HepG2 (cell line): ENCODE results near the gene STK25. TPM values are rescaled to one million over a fixed set of nuclear protein-coding genes. Genes with fewer than 3 reads are reported as not detected.

Experiments
- ATAC-seq: fragments of 200-7000 bp; cut with Tn5 transposase; 3 replicates; pipeline ENCODE4 v1.9.1; 2020; ENCODE audit warnings: mild to moderate bottlenecking, moderate library complexity
- BruUV-seq: library from RNA; stranded (reverse); fragments of 400-500 nt; replicated peaks from 2 replicates; lab custom pipeline; 2021; lab: Mats Ljungman, UMichigan
- CTCF ChIA-PET: fragments of 300-600 bp; formaldehyde crosslinking; extraction: SDS; loops from one replicate; lab custom pipeline; 2021; ENCODE audit warnings: low total read pairs, inconsistent platforms, low intra/inter-chr PET ratio; lab: Yijun Ruan, JAX
- POLR2A ChIA-PET: fragments of 350-600 bp; sonication (Branson Sonifier 250); formaldehyde crosslinking; loops from one replicate; lab custom pipeline; 2020; ENCODE audit warnings: antibody characterized with exemption, inconsistent platforms; lab: Yijun Ruan, JAX
- DNase-seq: peaks from one replicate; pipeline ENCODE4 v3.0.0-alpha.2; 2015; ENCODE audit warnings: low spot score
- FAIRE-seq: peaks from 3 replicates; lab custom pipeline; 2011; peaks lifted over from hg19 to GRCh38; lab: Jason Lieb, UNC
- H2AFZ ChIP-seq: one replicate; pipeline ENCODE4 v1.6.1; 2011; ENCODE audit warnings: low read length, inconsistent platforms
- H3K27ac ChIP-seq: fragments of 300-600 bp; 3 replicates; pipeline ENCODE4 v1.8.0; 2011; ENCODE audit warnings: mixed run types, mild to moderate bottlenecking, mixed read lengths, low read length, inconsistent platforms; ENCODE audit not compliant: insufficient read depth; ENCODE audit errors: extremely low read length
- H3K27me3 ChIP-seq, 2 experiments: fragments of 200-600 bp in 1 of 2; 2 replicates in 1 of 2; 3 replicates in 1 of 2; pipeline versions ENCODE4 v1.6.0 to v1.8.0; 2011; ENCODE audit warnings: low read length in 2 of 2, mild to moderate bottlenecking in 2 of 2, moderate library complexity in 2 of 2, inconsistent platforms in 1 of 2; ENCODE audit not compliant: insufficient read depth in 2 of 2, control insufficient read depth in 1 of 2
- H3K36me3 ChIP-seq, 2 experiments: fragments of 200-600 bp in 1 of 2; replicated peaks in 1 of 2; 2 replicates in 1 of 2; 3 replicates in 1 of 2; pipeline versions ENCODE4 v1.5.1 to v1.8.0; 2011; ENCODE audit warnings: low read length in 2 of 2, inconsistent platforms in 1 of 2; ENCODE audit not compliant: insufficient read depth in 2 of 2, control insufficient read depth in 1 of 2
- H3K4me1 ChIP-seq: 2 replicates; pipeline ENCODE4 v1.5.1; 2012; ENCODE audit warnings: low read length, inconsistent platforms; ENCODE audit not compliant: insufficient read depth
- H3K4me2 ChIP-seq: 2 replicates; pipeline ENCODE4 v1.6.0; 2011; ENCODE audit warnings: low read depth, low read length, inconsistent platforms
- H3K4me3 ChIP-seq, 3 experiments: fragments of 200-600 bp in 1 of 3; sonication (generic), shearing (Covaris generic) in 1 of 3; replicated peaks in 1 of 3; 2 replicates each; pipeline ENCODE4 v1.5.1; 2011 to 2016; ENCODE audit warnings: low read length in 3 of 3, inconsistent platforms in 2 of 3, low read depth in 2 of 3, mild to moderate bottlenecking in 2 of 3, control low read depth in 1 of 3, mixed read lengths in 1 of 3; ENCODE audit not compliant: insufficient read depth in 1 of 3
- H3K79me2 ChIP-seq: one replicate; pipeline ENCODE4 v1.6.1; 2011; ENCODE audit warnings: low read length, inconsistent platforms; ENCODE audit not compliant: insufficient read depth
- H3K9ac ChIP-seq: 2 replicates; pipeline ENCODE4 v1.6.0; 2011; ENCODE audit warnings: mild to moderate bottlenecking, low read depth, low read length, inconsistent platforms; ENCODE audit not compliant: insufficient read depth
- H3K9me3 ChIP-seq: 2 replicates; pipeline ENCODE4 v1.5.1; 2012; ENCODE audit warnings: mild to moderate bottlenecking, low read length
- H4K20me1 ChIP-seq: 2 replicates; pipeline ENCODE4 v1.6.0; 2011; ENCODE audit warnings: inconsistent platforms, mild to moderate bottlenecking, low read length, moderate library complexity; ENCODE audit not compliant: insufficient read depth
- BRCA1 ChIP-seq: sonication (generic); formaldehyde crosslinking; IDR thresholded peaks from 2 replicates; pipeline ENCODE4 v1.4.0; 2020; ENCODE audit warnings: missing genetic modification reagents
- HIVEP1 ChIP-seq: sonication (generic); formaldehyde crosslinking; IDR thresholded peaks from 2 replicates; pipeline ENCODE4 v1.4.0; 2020; ENCODE audit warnings: mild to moderate bottlenecking, missing genetic modification reagents
- PATZ1 ChIP-seq: sonication (generic); formaldehyde crosslinking; IDR thresholded peaks from 2 replicates; pipeline ENCODE4 v1.4.0; 2020; ENCODE audit warnings: missing genetic modification reagents
- POLR2G ChIP-seq: fragments of 200-400 bp; formaldehyde crosslinking; IDR thresholded peaks from 2 replicates; pipeline ENCODE4 v1.6.1; 2018; ENCODE audit warnings: mild to moderate bottlenecking, low read depth, low read length, moderate library complexity
- RARA ChIP-seq: IDR thresholded peaks from 2 replicates; pipeline ENCODE4 v1.6.1; 2016; ENCODE audit warnings: missing genetic modification reagents, missing compliant biosample characterization
- RBM39 ChIP-seq: fragments of 200-400 bp; formaldehyde crosslinking; IDR thresholded peaks from one replicate; pipeline ENCODE4 v1.6.1; 2018; ENCODE audit warnings: antibody characterized with exemption, mild to moderate bottlenecking, low read depth, low read length; ENCODE audit not compliant: poor library complexity, severe bottlenecking
- ZBTB38 ChIP-seq: sonication (generic); formaldehyde crosslinking; IDR thresholded peaks from 2 replicates; pipeline ENCODE4 v1.5.1; 2020; ENCODE audit warnings: mild to moderate bottlenecking, missing genetic modification reagents
- ZNF781 ChIP-seq: sonication (generic); formaldehyde crosslinking; IDR thresholded peaks from 2 replicates; pipeline ENCODE4 v1.5.1; 2020; ENCODE audit warnings: borderline replicate concordance, mild to moderate bottlenecking, missing genetic modification reagents; ENCODE audit errors: not compliant biosample characterization
- WGBS: methylation state at CpG from one replicate; pipeline ENCODE4 v1.1.6; 2017; ENCODE audit warnings: low lambda C conversion rate; 5-methylcytosine and 5-hydroxymethylcytosine counted together
- in situ Hi-C: cut with HindIII; loops from 2 replicates; pipeline ENCODE4 v1.10.0; 2017; ENCODE audit warnings: low pct_unique_long_range_greater_than_20kb; ENCODE audit not compliant: extremely low pct_ligation_motif_present
- intact Hi-C: fragments of 100-400 bp; cut with micrococcal nuclease; formaldehyde crosslinking; loops from one replicate; pipeline ENCODE4 v1.10.0; 2022; ENCODE audit not compliant: unreplicated experiment
- polyA plus RNA-seq, 8 experiments: library from polyadenylated mRNA; depleted of rRNA in 3 of 8; stranded (reverse) in 7 of 8; unstranded in 1 of 8; fragments of >200 nt; fragmentation: Illumina TruSeq in 4 of 8; extraction: Trizol in 4 of 8; gene quantifications; 2 replicates each; pipeline versions ENCODE4 v1.2.1 to v1.2.3, GENCODE V29; 2011 to 2016; ENCODE audit warnings: low read depth in 4 of 8, missing spikeins in 1 of 8, mixed read lengths in 1 of 8; ENCODE audit not compliant: insufficient read depth in 1 of 8
- total RNA-seq, 5 experiments: library from RNA; depleted of rRNA; stranded (reverse); fragments of >200 nt; fragmentation: Illumina TruSeq; extraction: Trizol; gene quantifications; 2 replicates each; pipeline ENCODE4 v1.2.3, GENCODE V29; 2016; ENCODE audit warnings: low read depth in 1 of 5
- TF ChIP-seq, protein P1 (sequence below): sonication (generic); formaldehyde crosslinking; IDR thresholded peaks from 2 replicates; pipeline ENCODE4 v1.5.0; 2020; ENCODE audit warnings: missing genetic modification reagents
- TF ChIP-seq, protein P2 (sequence below): sonication (generic); formaldehyde crosslinking; IDR thresholded peaks from one replicate; pipeline ENCODE4 v1.5.1; 2020; ENCODE audit warnings: mild to moderate bottlenecking, missing genetic modification reagents; ENCODE audit errors: not compliant biosample characterization

The STK25 gene
- total and polyA plus RNA-seq, 2 of the 13 experiments (the other 11 are each of a cell fraction or from before 2014, with no cell fraction given), result 177 to 481 TPM

DNA sequence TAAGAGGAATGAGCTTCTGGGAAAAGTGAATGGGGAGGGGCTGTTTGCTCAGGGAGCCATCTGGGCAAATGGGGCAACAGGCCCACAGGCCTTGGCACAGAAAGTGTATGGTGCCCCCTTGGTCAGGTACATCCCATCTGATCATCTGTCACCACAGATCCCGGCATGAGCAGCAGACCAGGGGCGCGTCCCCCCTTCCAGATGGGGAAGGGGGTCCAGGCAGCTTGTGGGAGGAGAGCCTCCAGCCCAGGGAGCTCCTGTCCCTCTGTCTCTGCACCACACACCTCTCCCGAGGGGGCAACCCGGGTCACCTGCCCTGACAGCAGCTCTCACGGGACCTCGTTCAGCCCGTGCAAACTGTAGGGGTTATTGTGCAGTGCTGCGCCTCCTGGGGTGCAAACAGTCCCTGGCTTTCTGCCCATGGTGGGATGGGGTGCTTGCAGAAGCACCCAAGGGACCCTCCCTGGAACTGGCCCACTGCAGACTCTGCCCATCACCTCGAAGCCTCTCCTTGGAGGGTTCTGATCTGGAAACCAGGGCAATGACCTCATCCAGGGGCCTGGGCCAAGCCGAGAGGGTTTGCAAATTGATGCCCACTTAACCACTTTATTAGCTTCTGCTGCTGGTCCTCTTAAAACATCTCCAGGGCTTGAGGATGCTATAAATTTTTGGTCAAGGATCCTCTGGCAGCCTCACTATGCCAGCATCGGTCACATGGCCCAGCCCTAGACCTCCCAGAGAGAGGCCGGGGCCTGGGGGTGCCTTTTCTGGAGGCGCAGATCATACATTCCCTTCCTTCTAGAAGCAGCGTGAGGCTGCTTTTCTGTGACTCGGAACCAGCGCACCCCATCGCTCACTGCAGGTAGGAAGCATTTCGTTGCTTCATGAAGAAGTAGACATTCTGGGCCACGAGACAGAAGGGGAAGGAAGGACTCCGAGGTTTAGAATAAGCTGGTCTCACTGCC, 42.5 kb upstream of the STK25 start (continued):
- TF ChIP-seq, protein P1, sequence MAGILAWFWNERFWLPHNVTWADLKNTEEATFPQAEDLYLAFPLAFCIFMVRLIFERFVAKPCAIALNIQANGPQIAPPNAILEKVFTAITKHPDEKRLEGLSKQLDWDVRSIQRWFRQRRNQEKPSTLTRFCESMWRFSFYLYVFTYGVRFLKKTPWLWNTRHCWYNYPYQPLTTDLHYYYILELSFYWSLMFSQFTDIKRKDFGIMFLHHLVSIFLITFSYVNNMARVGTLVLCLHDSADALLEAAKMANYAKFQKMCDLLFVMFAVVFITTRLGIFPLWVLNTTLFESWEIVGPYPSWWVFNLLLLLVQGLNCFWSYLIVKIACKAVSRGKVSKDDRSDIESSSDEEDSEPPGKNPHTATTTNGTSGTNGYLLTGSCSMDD (CRISPR knock-in tag), result no peak
- peak; percentile 37; the same call in 1 of the 2 replicates for TF ChIP-seq PATZ1 (CRISPR knock-in tag)
- TF ChIP-seq HIVEP1, result no peak
- TF ChIP-seq POLR2G, result no peak
- peak; percentile 10; the same call in 1 of the 2 replicates for TF ChIP-seq ZBTB38 (CRISPR knock-in tag)
- no peak for TF ChIP-seq BRCA1
- TF ChIP-seq ZNF781, result no peak
- no peak for TF ChIP-seq RBM39
- TF ChIP-seq, all 625 proteins: peak for 18

DNA sequence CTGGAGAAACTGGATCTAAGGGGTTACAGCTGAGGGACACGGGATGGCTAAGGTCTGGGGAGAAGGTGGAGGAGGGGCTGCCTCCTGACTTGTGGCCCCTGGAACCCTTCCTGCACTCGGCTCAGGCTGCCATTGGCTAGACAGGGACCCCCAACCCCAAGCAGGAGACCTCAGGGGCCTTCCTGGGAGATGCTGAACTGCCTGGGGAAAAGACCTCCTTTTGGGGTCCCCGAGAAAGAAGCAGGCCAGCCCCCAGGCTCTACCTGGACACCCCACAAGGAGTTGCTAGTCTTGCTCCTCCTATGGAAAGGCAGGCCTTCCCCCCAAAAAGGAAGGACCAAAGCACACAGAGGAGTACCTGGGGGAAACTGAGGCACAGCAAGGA, 40.1 kb upstream of the STK25 start:
- intact Hi-C loops (loop anchor here (5.0 kb wide), 1 partner anchor 99 kb away; no protein-coding TSS in a partner anchor), in situ Hi-C loops (no loop called here)
- Histone ChIP-seq H2AFZ (no peak overlapping the region), H3K36me3 (no peaks in the 10 kb centered on the region), H3K9me3 (no peaks in the 10 kb centered on the region), H3K79me2 (no peaks in the 10 kb centered on the region), H3K27ac (no peak overlapping the region), H3K4me1 (peaks cover 77% of the 10 kb centered on the region), H4K20me1 (no peaks in the 10 kb centered on the region), H3K27me3 (no peaks in the 10 kb centered on the region), H3K4me2 (no peak overlapping the region), H3K4me3 (no peak overlapping the region), H3K9ac (no peak overlapping the region)
- POLR2A ChIA-PET, result interaction anchor here (1.1 kb wide), 1 partner anchor 33 kb away, joined by 3 read pairs; no protein-coding TSS in a partner anchor
- ATAC-seq (no peak), FAIRE-seq (no peak), DNase-seq (no peak)
- TF ChIP-seq, protein P2, sequence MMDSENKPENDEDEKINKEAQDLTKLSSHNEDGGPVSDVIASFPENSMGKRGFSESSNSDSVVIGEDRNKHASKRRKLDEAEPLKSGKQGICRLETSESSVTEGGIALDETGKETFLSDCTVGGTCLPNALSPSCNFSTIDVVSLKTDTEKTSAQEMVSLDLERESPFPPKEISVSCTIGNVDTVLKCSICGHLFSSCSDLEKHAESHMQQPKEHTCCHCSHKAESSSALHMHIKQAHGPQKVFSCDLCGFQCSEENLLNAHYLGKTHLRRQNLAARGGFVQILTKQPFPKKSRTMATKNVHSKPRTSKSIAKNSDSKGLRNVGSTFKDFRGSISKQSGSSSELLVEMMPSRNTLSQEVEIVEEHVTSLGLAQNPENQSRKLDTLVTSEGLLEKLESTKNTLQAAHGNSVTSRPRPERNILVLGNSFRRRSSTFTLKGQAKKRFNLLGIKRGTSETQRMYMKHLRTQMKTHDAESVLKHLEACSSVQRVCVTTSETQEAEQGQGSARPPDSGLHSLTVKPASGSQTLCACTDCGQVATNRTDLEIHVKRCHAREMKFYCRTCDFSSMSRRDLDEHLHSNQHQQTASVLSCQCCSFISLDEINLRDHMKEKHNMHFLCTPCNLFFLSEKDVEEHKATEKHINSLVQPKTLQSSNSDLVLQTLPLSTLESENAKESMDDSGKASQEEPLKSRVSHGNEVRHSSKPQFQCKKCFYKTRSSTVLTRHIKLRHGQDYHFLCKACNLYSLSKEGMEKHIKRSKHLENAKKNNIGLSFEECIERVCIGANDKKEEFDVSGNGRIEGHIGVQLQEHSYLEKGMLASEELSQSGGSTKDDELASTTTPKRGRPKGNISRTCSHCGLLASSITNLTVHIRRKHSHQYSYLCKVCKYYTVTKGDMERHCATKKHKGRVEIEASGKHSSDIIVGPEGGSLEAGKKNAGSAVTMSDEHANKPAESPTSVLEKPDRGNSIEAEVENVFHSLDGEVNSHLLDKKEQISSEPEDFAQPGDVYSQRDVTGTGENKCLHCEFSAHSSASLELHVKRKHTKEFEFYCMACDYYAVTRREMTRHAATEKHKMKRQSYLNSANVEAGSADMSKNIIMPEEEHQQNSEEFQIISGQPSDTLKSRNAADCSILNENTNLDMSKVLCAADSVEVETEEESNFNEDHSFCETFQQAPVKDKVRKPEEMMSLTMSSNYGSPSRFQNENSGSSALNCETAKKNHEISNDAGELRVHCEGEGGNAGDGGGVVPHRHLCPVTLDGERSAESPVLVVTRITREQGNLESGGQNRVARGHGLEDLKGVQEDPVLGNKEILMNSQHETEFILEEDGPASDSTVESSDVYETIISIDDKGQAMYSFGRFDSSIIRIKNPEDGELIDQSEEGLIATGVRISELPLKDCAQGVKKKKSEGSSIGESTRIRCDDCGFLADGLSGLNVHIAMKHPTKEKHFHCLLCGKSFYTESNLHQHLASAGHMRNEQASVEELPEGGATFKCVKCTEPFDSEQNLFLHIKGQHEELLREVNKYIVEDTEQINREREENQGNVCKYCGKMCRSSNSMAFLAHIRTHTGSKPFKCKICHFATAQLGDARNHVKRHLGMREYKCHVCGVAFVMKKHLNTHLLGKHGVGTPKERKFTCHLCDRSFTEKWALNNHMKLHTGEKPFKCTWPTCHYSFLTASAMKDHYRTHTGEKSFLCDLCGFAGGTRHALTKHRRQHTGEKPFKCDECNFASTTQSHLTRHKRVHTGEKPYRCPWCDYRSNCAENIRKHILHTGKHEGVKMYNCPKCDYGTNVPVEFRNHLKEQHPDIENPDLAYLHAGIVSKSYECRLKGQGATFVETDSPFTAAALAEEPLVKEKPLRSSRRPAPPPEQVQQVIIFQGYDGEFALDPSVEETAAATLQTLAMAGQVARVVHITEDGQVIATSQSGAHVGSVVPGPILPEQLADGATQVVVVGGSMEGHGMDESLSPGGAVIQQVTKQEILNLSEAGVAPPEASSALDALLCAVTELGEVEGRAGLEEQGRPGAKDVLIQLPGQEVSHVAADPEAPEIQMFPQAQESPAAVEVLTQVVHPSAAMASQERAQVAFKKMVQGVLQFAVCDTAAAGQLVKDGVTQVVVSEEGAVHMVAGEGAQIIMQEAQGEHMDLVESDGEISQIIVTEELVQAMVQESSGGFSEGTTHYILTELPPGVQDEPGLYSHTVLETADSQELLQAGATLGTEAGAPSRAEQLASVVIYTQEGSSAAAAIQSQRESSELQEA (CRISPR knock-in tag), result peak; percentile 0
- no peak for TF ChIP-seq RARA (CRISPR knock-in tag)
- no TSS peak for BruUV-seq
- WGBS, result 92% methylated on average over 3 of the region's 3 CpGs
- CTCF ChIA-PET, result no interaction called here
